Stimulated activated CD8-positive, alpha-beta memory T cell treated with anti-CD3 and anti-CD28 coated beads, Interleukin-15, amount 100 ng/mL, for 48 hours (primary cell): ENCODE results near the gene VCAM1.

Experiments
- DNase-seq, 2 donors: peaks; one replicate each; pipeline ENCODE4 v3.0.0-alpha.2; 2020; ENCODE audit warnings: low read depth in 2 of 2

Gene VCAM1

GRCh38 chr1:100722221-100722620 is 2.7 kb downstream of the VCAM1 start:
- no peak for DNase-seq

- no peak for DNase-seq
These were observed 4.7 kb downstream of the VCAM1 start for GRCh38 chr1:100724281-100724680.

- DNase-seq: no peak
These were observed 10.6 kb downstream of the VCAM1 start for GRCh38 chr1:100730130-100730529.

- no peak for DNase-seq
These were observed 11.8 kb downstream of the VCAM1 start for GRCh38 chr1:100731309-100731708.

- no peak for DNase-seq
These were observed 12.2 kb downstream of the VCAM1 start for GRCh38 chr1:100731758-100732157.

- no peak for DNase-seq
These were observed 15.1 kb downstream of the VCAM1 start for GRCh38 chr1:100734676-100735075.

GRCh38 chr1:100735244-100735643 is 15.7 kb downstream of the VCAM1 start:
- DNase-seq: no peak

- no peak for DNase-seq
These were observed 16.8 kb downstream of the VCAM1 start for GRCh38 chr1:100736324-100736723.

GRCh38 chr1:100736746-100737145 is 17.2 kb downstream of the VCAM1 start:
- DNase-seq: no peak

GRCh38 chr1:100746542-100746932 is 27.0 kb downstream of the VCAM1 start:
- no peak for DNase-seq

GRCh38 chr1:100747771-100748170 is 28.2 kb downstream of the VCAM1 start:
- no peak for DNase-seq

GRCh38 chr1:100750005-100750885 is 30.7 kb downstream of the VCAM1 start:
- no peak for DNase-seq

GRCh38 chr1:100752791-100753190 is 33.2 kb downstream of the VCAM1 start:
- DNase-seq: no peak

GRCh38 chr1:100757946-100758345 is 38.4 kb downstream of the VCAM1 start:
- no peak for DNase-seq

GRCh38 chr1:100759188-100759587 is 39.6 kb downstream of the VCAM1 start:
- DNase-seq: no peak

GRCh38 chr1:100760511-100760910 is 41.0 kb downstream of the VCAM1 start:
- DNase-seq: no peak

- no peak for DNase-seq
These were observed 42.9 kb downstream of the VCAM1 start for GRCh38 chr1:100762461-100762860.

GRCh38 chr1:100767176-100767890 is 47.8 kb downstream of the VCAM1 start:
- no peak for DNase-seq

- DNase-seq: no peak
These were observed 49.8 kb downstream of the VCAM1 start for GRCh38 chr1:100769323-100769722.

GRCh38 chr1:100769906-100770646 is 50.5 kb downstream of the VCAM1 start:
- DNase-seq: no peak

GRCh38 chr1:100773444-100773843 is 53.9 kb downstream of the VCAM1 start:
- DNase-seq: no peak

GRCh38 chr1:100774370-100774769 is 54.8 kb downstream of the VCAM1 start:
- DNase-seq: no peak
